ENCODE results near the gene MED13.

DNA sequence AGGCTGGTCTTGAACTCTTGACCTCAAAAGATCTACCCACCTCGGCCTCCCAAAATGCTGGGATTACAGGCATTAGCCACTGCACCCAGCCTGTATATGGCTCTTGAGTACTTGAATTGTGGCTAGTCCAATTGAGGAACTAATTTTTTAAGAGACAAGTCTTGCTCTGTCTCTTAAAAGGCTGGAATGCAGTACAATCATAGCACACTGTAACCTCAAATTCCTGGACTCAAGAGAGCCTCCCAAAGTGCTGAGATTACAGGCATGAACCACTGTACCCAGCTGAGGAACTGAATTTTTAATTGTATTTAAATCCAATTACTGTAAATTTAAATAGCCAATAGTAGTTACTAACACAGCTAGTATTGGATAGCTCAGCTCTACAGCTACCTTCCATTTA, 50.6 kb downstream of the MED13 start:
- TF ChIP-seq, protein P1, sequence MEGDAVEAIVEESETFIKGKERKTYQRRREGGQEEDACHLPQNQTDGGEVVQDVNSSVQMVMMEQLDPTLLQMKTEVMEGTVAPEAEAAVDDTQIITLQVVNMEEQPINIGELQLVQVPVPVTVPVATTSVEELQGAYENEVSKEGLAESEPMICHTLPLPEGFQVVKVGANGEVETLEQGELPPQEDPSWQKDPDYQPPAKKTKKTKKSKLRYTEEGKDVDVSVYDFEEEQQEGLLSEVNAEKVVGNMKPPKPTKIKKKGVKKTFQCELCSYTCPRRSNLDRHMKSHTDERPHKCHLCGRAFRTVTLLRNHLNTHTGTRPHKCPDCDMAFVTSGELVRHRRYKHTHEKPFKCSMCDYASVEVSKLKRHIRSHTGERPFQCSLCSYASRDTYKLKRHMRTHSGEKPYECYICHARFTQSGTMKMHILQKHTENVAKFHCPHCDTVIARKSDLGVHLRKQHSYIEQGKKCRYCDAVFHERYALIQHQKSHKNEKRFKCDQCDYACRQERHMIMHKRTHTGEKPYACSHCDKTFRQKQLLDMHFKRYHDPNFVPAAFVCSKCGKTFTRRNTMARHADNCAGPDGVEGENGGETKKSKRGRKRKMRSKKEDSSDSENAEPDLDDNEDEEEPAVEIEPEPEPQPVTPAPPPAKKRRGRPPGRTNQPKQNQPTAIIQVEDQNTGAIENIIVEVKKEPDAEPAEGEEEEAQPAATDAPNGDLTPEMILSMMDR (IDR thresholded peaks at IDR 0.05), result no peak
- no peak for TF ChIP-seq POLR2A (IDR thresholded peaks at IDR 0.05)
